NCI-H2227 treated with DMSO at 0.1 percent for 48 hours (cell line): ENCODE data around the gene CNNM3.
A peak's percentile ranks its signal among the peaks of the same experiment; 100 is the strongest.
"Not testable (repeated sequence)": the region's sequence is repeated elsewhere in the genome, so short reads cannot be mapped to it uniquely, and the experiment has no call there.

Experiments used
- DNase-seq: peaks from one replicate; lab custom pipeline; 2025; lab: John Stamatoyannopoulos, UW

CNNM3 gene

DNA sequence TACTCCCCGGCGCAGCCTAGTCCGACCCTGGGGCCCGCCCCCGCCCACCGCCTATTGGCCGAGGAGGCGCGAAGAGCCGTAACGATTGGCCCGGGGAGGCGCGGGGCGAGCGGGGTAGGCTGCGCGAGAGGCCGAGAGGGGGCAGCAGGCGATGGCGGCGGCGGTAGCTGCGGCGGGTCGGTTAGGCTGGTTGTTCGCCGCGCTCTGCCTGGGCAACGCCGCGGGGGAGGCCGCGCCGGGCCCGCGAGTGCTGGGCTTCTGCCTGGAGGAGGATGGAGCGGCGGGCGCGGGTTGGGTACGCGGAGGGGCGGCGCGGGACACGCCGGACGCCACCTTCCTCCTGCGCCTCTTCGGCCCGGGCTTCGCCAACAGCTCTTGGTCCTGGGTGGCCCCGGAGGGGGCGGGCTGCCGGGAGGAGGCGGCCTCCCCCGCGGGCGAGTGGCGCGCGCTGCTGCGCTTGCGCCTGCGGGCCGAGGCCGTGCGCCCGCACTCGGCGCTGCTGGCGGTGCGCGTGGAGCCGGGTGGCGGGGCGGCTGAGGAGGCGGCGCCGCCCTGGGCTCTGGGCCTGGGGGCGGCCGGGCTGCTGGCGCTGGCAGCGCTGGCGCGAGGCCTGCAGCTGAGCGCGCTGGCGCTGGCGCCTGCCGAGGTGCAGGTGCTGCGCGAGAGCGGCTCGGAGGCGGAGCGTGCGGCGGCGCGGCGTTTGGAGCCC is at the start of gene CNNM3:
Gene CNNM3 (plus strand): TSS at position 142 of the 709 bp plus-strand sequence. CDS start 10 bp downstream, at position 152.
- DNase-seq = peak; percentile 89

DNA sequence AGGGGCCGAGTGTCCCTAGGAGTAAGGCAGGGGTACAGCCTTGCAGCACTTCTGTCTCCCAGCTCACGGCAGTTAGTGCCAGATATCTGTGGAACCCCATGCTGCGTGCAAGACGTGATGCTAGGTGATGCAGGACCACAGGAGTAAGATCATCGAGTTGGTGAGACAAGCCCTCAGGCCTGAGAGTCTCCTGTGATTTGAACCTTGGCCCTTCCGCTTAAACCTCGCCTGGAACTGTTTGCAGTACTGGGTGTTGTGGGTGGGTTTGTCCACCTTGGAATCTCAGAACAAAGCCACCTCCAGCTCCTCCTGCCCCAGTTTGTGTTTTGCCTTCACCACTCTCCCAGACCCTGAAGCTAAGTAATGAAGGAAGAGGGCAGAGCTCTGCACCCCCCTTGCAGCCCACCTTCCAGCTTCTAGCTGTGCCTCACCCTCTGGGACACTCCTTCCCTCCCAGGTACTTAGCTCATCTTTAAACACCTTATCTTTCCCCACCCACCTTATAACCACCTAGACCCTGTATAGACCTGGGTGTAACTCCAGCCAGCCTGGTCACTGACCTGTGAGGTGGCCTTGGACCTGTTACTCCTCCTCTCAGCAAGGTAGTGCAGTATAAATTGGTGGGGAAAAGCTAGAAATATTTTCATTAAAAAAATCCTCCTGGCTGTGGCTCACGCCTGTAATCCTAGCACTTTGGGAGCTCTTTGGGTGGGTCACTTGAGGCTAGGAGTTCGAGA is 48.8 kb upstream of the CNNM3 start:
- DNase-seq = no peak

DNA sequence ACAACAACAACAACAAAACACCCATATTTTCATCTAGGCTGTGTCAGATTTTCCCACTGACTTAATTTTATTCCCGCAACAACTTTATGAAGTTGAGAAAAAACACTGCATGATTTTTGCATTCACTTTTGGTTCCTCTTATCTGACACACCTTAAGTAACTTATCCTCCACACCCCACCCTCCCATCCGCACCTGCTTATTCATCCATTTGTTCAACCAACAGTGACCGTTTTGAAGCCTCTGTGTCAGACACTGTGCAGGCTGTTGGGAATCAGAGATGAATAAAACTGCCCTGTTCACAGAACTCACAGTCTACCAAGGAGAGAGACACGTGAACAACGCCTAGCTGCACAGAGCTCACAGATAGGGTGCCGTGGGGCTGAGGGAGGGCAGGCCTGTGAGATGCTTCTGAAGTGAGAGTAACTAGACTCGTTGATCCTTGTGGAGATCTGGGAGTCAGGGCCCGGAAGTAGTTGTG is 47.9 kb upstream of the CNNM3 start:
- DNase-seq = no peak

DNA sequence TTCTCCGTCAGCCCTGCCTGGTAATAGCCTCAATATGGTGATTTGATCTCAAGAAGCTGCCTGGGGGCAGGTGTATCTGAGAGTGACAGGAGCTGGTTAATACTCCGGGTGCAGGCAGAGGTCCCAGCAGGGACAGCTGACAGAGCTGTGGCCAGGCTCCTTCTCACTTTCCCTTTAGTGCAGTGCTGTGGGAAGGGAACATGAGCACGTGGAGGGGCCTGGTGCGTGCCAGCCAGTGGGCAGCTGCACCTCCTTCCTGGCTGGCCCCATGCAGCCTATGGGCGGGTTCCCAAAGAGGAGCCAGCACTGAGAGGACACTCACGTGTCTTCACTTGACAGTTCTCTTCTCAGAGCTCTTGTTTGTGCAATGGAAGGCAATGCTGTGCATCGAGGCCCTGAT is 46.3 kb upstream of the CNNM3 start:
- DNase-seq = no peak

DNA sequence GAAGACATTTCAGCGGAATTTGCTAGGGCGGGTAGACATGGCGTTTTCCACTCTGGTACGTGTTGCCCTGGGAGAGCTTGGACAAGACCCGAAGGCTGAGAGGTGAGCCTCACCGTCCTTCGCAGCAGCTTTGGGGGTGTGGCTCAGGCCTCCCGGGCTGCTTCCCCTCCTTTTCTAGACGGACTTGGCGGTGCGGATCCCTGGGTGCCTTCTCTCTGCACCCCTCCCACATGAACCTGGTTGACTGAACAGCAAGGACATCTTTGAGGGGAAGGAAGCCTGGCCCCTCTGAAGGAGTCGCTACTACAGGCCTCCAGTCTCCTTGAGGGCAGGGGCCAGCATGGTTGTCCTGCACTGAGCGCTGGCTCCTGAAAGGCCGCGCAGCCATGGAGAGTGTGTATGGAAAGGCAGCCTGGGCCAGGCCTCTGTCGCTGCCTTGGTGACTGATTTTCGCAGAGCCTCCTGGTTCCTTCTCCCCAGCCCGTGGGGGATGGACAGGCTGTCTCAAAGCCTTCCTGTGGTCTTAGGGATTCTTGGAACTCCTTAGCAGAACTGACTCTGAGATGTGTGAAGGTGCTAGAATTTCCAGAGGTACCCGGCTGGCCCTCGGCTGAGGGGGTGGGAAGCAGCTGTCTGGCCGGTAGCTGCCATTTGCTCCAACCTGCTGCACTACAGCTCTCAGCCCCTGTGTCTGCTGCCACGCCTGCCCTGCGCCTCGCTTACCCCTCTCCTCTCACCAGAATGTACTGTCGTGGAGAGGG is 45.4 kb upstream of the CNNM3 start:
- DNase-seq = no peak

DNA sequence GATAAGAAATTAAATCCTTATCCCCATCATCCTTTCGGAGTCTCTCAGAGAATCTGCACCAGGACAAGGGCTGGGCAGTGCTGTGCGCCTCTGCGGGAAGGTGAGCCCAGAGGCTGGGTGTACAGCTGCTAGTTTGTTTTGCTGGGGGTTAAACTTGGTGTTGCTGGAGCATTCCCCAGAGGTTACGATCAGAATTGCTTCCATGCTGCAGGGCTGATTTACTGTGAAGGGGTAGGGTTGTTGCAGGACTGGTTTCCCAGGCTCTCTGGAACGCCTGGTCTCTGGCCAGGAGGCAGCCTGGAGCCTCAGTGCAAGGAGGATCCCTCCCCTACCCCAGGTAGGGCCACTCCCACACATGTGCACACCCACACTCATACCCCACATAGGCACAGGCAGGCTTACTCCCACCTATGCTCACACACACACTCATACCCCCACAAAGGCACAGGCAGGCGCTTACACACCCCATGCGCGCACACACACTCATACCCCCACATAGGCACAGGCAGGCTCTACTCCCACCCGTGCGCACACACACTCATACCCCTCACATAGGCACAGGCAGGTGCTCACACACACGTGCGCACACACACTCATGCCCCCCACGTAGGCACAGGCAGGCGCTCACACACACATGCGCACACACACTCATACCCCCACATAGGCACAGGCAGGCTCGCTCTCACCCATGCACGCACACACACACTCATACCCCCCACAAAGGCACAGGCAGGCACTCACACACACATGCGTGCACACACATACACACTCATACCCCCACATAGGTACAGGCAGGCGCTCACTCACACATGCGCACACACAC is 44.1 kb upstream of the CNNM3 start:
- no peak for DNase-seq

DNA sequence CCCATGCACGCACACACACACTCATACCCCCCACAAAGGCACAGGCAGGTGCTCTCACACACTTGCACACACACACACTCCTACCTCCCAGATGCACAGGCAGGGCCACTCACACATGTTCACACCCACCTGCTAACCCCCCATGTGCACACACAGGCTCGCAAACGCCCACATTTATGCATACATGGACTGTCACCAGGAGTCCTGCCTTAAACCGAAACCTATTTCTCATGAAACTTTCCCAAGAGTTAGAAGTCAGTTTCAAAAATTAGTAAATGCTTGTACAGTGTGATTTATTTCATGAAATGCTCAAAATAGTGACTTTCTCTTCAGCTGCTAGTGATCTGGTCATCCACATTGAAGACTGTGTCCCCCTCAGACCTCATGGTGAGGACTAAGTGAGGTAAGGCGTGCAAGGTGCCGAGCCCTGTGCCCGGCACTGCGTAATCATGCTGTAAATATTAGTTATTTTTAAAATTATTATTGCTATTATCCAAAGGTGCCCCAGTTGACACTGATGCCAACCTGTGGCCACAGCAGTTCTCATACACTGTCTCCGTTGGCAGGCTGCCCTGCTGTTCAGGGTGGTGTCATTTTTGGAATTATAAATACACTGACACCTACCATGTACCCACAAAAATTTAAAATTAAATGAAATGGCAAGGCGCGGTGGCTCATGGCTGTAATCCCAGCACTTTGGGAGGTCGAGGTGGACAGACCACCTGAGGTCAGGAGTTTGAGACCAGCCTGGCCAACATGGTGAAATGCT is 43.0 kb upstream of the CNNM3 start:
- no peak for DNase-seq

DNA sequence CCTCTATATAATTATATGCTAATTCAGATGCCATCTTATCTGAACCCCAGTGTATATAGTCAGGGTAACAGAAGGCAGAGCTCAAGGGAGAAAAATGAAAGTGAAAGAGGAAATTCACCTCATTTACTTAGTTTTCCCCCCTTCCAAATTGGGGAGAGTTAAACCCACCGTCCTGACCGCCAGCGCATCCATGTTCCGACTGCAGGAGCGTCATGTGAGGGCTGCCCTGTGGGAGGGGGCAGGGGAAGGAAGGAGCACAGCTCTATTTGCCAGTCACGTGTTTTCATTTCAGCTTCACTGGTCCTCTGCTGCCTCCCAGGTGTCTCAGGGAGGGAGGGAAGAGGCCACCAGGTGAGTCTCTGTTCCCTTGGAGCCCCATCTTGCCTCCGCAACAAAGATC is 42.1 kb upstream of the CNNM3 start:
- DNase-seq = no peak

DNA sequence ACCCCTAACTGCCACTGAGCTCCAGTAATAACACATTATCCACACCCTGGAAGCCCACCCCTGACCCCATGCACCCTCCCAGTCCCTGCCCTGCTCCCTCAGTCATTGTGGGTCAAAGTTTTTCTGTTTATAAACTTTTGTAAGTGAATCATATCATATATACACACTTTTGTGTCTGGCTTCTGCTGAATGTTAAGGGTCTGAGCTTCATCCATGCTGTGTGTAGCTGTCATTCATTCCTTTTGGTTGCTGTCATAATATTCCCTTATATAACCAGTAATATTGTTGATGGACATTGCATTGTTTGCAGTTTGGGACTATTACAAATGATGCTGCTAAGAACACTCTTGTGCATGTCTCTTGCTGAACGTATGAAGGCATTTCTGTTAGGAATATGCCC is 40.9 kb upstream of the CNNM3 start:
- DNase-seq = no peak

DNA sequence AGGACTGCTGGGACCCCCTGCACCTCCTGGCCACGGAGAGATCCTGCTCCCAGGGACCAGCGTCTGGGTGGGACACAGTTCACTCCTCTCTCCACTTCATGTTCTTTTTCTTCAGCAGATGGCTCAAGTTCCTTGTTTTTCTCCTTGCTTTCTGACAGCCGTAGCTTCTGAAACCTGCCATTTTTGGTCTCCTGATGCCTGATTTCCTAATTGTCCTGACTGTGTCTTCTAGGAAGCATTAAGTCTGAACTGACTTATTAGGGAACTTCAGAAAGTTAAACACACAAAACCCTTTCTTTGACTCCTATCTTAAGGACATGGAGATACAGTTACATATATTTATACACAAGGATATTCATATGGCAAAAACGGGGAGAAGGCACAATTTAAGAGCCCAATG is 32.7 kb upstream of the CNNM3 start:
- DNase-seq = no peak

DNA sequence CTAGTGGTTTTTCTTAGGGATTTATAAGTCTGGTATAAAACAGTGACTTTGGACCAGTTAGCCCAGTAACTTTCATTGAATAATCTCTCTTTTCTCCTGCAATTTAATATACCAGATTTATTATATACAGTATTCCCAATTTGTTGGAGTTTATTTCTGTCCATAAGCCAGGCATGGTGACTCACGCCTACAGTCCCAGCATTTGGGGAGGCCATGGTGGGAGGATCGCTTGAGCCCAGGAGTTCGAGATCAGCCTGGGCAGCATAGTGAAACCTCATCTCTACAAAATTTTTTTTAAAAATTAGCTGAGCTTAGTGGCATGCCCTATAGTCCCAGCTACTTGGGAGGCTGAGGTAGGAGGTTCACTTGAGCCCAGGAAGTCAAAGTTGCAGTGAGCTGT is 28.7 kb upstream of the CNNM3 start:
- no peak for DNase-seq

DNA sequence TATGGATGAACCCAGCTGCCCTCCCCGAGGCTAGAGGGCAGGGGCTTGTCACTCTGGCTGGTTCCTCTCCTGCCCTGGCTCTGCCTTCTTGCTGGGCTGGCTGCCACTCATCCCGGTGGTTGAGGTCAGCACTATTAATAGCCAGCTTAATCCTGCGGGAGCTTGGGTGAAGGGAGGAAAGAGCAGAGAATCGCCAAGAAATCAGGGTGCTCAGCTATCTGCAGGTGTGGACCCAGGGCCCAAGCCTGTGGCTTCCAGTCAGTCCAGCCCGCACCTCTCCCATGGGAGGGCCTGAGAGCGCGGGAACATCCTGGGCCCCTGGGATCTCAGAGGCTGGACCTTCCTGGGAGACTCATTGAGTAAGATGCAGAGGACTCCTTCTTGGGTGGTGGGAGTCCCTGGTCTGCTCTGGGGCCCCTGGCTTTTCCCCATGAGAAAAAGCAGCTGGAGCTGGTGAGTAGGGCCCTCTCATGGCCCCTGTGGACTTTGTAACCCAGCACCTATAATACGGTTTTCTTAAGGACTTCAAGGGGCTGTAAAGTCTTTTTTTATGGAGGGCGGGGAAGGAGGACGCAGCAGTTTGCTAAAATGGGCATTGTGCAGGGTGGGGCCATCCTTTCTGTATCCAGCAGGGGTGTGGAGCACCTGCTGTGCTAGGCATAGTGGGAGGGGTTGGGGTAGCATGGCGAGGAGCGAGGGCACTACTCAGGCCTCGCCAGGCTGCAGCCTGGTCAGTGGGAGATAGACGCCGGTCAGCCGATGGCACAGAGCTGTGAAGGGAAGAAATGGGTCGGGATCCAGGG is 27.4 kb upstream of the CNNM3 start:
- no peak for DNase-seq

DNA sequence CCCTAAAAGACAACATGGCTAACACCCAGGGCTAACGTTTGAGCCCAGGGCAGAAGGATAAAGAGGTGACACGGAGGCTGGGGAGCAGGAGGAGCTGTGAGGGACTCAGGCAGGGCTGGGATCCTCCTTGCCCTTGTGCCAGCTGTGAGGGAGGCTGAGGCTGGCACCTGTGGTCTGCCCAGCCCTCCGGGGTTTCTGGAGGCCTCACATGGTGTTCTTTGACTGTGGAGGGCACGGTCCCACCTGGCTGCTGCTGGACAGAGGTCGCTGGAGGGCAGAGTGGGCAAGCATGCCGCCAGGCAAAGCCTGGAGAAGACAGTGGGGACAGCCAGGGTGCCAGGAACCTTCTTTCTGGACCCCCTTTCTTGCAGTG is 26.8 kb upstream of the CNNM3 start:
- no peak for DNase-seq

DNA sequence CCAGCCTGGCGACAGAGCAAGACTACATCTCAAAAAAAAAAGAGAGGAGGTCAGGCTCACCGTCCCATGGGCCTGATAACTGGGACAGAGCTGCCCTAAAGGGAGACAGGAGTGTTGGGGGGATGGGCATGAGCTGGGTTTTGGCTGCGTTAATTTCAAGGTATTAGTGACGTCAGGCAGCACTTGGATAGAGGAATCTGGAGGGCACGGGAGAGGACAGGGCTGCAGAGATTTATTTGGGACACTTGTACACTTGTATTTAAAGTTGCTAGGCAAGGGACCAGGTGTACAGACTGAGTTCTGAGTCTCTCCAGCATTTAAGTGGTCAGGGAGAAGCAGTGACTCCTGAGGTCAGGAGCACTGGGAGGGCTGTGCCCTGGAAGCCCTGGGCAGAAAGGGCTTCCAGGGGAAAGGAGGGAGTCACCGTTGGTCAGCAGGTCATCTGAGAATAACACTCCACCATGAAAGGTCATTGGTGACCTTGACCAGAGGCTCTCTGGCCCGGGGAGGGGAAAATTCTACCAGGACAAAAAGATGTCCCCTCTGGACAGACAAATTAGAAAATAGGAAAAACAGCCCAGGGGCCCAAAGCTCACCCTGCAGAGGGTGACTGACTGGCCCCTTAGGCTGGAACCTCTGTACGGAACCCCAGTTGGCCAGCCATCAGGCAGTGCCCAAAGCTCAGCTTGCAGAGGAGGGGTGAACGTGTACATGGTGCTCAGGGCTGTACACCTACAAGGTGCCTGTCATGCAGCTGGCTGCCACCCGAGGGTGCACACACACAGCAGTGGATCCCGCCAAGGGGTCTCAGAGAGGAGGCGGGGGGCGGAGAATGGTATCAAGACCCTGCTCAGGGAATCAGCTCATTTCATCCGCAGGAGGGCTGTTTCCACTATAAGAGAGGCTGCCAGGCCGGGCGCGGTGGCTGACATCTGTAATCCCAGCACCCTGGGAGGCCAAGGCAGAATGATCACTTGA is 23.0 kb upstream of the CNNM3 start:
- DNase-seq = no peak

DNA sequence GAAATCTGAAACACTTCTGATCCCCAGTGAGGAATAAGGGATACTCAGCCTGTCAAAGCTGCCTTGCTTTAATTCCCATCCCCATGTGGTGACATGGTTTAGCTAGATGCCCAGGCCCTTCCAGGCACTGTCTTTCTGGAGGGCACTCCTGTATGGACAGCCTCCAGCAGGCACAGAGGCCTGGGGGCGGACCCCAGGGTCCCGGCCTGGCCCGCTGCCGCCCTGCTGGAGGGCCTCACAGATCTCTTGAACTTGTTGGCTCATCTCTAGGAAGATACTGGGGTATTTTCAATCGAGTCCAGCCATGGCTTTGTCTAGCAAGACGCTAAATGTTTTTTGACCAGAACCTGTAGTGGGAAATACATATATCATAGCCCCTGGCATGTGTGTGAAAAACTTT is 21.0 kb upstream of the CNNM3 start:
- no peak for DNase-seq

DNA sequence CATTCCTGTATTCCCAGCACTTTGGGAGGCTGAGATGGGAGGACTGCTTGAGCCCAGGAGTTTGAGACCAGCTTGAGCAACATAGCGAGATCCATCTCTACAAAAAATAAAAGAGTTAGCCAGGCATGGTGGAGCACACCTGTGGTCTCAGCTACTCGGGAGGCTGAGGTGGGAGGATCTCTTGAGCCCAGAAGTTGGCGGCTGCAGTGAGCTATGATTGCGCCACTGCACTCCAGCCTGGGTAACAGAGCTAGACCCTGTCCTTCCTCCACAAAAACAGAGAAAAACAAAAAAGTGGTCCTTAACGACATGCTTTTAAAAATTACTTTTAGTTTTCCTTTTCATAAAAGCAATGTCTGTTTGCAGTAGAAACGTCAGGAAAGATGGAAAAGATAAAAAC is 19.6 kb upstream of the CNNM3 start:
- DNase-seq = not testable (repeated sequence)

DNA sequence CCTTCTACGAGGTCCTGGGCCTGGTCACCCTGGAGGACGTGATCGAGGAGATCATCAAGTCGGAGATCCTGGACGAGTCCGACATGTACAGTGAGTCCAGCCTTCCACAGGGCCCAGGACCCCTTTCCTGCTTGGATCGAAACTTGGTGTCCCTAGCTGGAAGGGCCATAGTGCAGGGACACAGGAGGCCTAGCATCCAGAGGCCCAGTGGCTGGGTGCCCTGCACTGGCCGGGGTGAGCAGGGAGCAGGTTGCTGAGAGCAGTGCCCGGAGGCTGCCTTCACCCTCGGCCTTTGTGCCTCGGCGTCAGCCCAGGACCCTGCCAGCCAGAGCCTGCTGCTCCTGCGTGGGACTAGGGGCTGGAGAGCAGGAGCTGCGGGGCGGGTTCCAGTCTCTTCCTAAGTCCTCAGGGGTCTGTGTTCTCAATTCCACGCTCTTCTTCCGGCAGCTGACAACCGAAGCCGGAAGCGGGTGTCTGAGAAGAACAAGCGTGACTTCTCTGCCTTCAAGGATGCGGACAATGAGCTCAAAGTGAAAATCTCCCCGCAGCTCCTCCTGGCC is 18.9 kb upstream of the CNNM3 start:
- no peak for DNase-seq

DNA sequence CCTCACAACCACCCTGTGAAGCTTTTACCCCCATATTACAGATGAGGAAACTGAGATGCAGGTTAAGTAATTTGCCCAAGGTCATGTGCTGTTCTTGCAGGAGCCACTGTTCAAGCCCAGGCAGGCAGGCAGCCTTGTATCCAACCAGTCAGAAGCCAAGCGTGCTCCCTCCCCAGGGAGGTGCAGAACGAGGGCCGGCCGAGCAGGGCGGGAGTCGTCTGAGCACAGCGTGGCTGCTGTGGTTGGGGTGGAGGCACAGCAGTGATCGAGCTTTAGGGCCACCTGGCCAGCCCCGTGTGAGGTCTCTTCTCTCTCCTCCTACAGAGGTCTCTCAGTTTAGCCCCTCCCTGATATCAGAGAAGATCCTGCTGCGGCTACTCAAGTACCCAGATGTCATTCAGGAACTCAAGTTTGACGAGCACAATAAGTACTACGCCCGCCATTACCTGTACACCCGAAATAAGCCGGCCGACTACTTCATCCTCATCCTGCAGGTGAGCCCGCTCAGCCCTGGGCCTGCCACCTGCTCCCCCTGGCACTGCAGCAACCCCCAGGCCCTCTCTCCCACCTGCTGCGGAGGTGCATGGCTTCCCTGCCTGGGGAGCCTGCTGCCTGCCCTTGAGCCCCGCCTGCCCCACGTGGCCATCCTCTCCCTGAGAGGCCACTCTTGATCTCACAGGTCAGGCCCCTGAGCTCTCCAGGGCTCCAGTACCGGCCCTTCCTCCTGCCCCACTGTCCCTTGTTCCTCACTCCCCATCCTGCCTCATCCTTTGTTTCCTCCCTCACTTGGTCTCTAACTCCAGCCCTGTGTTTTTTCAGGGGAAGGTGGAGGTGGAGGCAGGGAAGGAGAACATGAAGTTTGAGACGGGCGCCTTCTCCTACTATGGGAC is 17.1 kb upstream of the CNNM3 start:
- no peak for DNase-seq
